Measurements from ENCODE around the gene CIB4. TPM values are rescaled to one million over a fixed set of nuclear protein-coding genes. Genes with fewer than 3 reads are reported as not detected.

Gene CIB4
- total and polyA plus RNA-seq, 2 donors (not counting 1 experiment from before 2014, with no cell fraction given), result not detected

- Histone ChIP-seq H3K79me2 (ENCODE audit: control insufficient read depth, insufficient read depth, low read length) (no peaks in the 10 kb centered on the region), H3K27ac (ENCODE audit: low read length in 2 of 2) (no peak overlapping the region), H3K4me1 (ENCODE audit: control insufficient read depth in 2 of 2, insufficient read depth in 2 of 2, low read length in 2 of 2) (no peaks in the 10 kb centered on the region), H2AFZ (ENCODE audit: insufficient read depth, low read depth, low read length, poor library complexity, severe bottlenecking) (no peak overlapping the region), H3K4me2 (replicated peaks; ENCODE audit: low read depth, low read length, poor library complexity, severe bottlenecking) (no peak overlapping the region), H3K4me3 (ENCODE audit: control extremely low read depth in 1 of 5, extremely low read depth in 1 of 5, insufficient read depth in 1 of 5, low read depth in 2 of 5, low read length in 4 of 5) (no peak overlapping the region), H3K27me3 (replicated peaks in 1 of 4; ENCODE audit: control extremely low read depth in 1 of 4, control insufficient read depth in 3 of 4, insufficient read depth in 4 of 4, low read length in 3 of 4) (no peaks in the 10 kb centered on the region), H3K9me3 (ENCODE audit: control extremely low read depth in 1 of 3, control insufficient read depth in 2 of 3, insufficient read depth in 1 of 3, low read length in 2 of 3) (peaks cover 0 to 3% (median 0%) of the 10 kb centered on the region in 3 donors), H4K20me1 (ENCODE audit: control insufficient read depth, insufficient read depth, low read length, poor library complexity, severe bottlenecking) (no peaks in the 10 kb centered on the region), H3K36me3 (replicated peaks in 1 of 2; ENCODE audit: control extremely low read depth in 1 of 2, control insufficient read depth in 1 of 2, extremely low read depth in 1 of 2, insufficient read depth in 2 of 2, low read length in 1 of 2) (no peaks in the 10 kb centered on the region), H3K9ac (ENCODE audit: low read length) (no peak overlapping the region)
- ChIA-PET CTCF (no interaction called here), POLR2A (no interaction called here)
- H3K4me3 Mint-ChIP-seq, result no peak overlapping the region
- intact Hi-C loops (cut with micrococcal nuclease), result no loop called here
- ATAC-seq (ENCODE audit: low read depth) (no peak), DNase-seq (no peak)
- 100% methylated on average over 1 of the region's 10 CpGs for WGBS (ENCODE audit: insufficient coverage)
- no peak for TF ChIP-seq EZH2 (IDR thresholded peaks at IDR 0.05; ENCODE audit: borderline replicate concordance, insufficient read depth, low read depth, low read length, poor library complexity, severe bottlenecking)
- TF ChIP-seq CTCF (IDR thresholded peaks at IDR 0.05), result no peak
- H3K27me3 Mint-ChIP-seq, result peaks cover 22% of the 10 kb centered on the region
- H3K27ac Mint-ChIP-seq, result no peak overlapping the region
- H3K9me3 Mint-ChIP-seq (ENCODE audit: insufficient read depth), result no peaks in the 10 kb centered on the region
- no peaks in the 10 kb centered on the region for H3K4me1 Mint-ChIP-seq
Measured at GRCh38 chr2:26630669-26631360, 10.4 kb downstream of the CIB4 start.

- ChIA-PET POLR2A (no interaction called here), CTCF (no interaction called here)
- WGBS (ENCODE audit: insufficient coverage), result 96% methylated on average over 2 of the region's 4 CpGs
- Mint-ChIP-seq H3K4me1 (no peaks in the 10 kb centered on the region), H3K4me3 (no peak overlapping the region), H3K9me3 (ENCODE audit: insufficient read depth) (no peaks in the 10 kb centered on the region), H3K27me3 (peaks cover 22% of the 10 kb centered on the region), H3K27ac (no peak overlapping the region)
- no peak for TF ChIP-seq EZH2 (IDR thresholded peaks at IDR 0.05; ENCODE audit: borderline replicate concordance, insufficient read depth, low read depth, low read length, poor library complexity, severe bottlenecking)
- no peak for TF ChIP-seq CTCF (IDR thresholded peaks at IDR 0.05)
- Histone ChIP-seq H3K79me2 (ENCODE audit: control insufficient read depth, insufficient read depth, low read length) (no peaks in the 10 kb centered on the region), H3K4me3 (ENCODE audit: control extremely low read depth in 1 of 5, extremely low read depth in 1 of 5, insufficient read depth in 1 of 5, low read depth in 2 of 5, low read length in 4 of 5) (no peak overlapping the region), H3K27ac (ENCODE audit: low read length in 2 of 2) (no peak overlapping the region), H3K4me1 (ENCODE audit: control insufficient read depth in 2 of 2, insufficient read depth in 2 of 2, low read length in 2 of 2) (no peaks in the 10 kb centered on the region), H3K27me3 (replicated peaks in 1 of 4; ENCODE audit: control extremely low read depth in 1 of 4, control insufficient read depth in 3 of 4, insufficient read depth in 4 of 4, low read length in 3 of 4) (no peaks in the 10 kb centered on the region), H3K4me2 (replicated peaks; ENCODE audit: low read depth, low read length, poor library complexity, severe bottlenecking) (no peak overlapping the region), H3K36me3 (replicated peaks in 1 of 2; ENCODE audit: control extremely low read depth in 1 of 2, control insufficient read depth in 1 of 2, extremely low read depth in 1 of 2, insufficient read depth in 2 of 2, low read length in 1 of 2) (no peaks in the 10 kb centered on the region), H3K9me3 (ENCODE audit: control extremely low read depth in 1 of 3, control insufficient read depth in 2 of 3, insufficient read depth in 1 of 3, low read length in 2 of 3) (peaks cover 0 to 3% (median 0%) of the 10 kb centered on the region in 3 donors), H3K9ac (ENCODE audit: low read length) (no peak overlapping the region), H4K20me1 (ENCODE audit: control insufficient read depth, insufficient read depth, low read length, poor library complexity, severe bottlenecking) (no peaks in the 10 kb centered on the region), H2AFZ (ENCODE audit: insufficient read depth, low read depth, low read length, poor library complexity, severe bottlenecking) (no peak overlapping the region)
- ATAC-seq (ENCODE audit: low read depth), result no peak
- DNase-seq, result no peak
- intact Hi-C loops (cut with micrococcal nuclease), result no loop called here
Measured at GRCh38 chr2:26630235-26630634, 10.9 kb downstream of the CIB4 start.

All from B cell (primary cell).